ENCODE data around the gene RPA3. TPM values are rescaled to one million over a fixed set of nuclear protein-coding genes. Genes with fewer than 3 reads are reported as not detected.

Gene RPA3
- total and polyA plus RNA-seq, 2 of the 13 experiments (the other 11 are each of a cell fraction or from before 2014, with no cell fraction given) = 38.3 to 154 TPM

DNA sequence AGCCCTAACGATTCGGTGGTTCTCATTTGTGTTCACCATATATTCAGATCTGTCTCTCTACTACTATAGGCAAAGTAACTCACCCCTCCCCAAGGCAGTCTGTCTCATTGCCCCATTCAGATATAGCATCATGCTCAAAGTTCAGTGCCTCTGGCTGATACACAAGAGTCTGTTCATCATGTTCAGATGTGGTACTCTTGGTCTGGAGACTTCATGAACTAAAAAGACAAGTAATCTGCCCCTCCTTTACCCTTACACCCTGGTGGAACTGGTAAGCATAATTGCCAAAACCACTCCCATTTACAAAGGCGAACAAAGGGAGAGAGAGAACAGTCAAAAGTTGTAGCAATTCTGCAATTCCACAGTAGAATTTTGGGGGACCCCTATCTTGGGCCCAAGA lies 47.9 kb downstream of the RPA3 start:
- Histone ChIP-seq H3K36me3 (replicated peaks in 1 of 2; ENCODE audit: control insufficient read depth in 1 of 2, insufficient read depth in 2 of 2, low read length in 2 of 2) (peaks cover under 1 to 2% of the 10 kb centered on the region in 2 experiments; a peak in 2 of 5 replicates), H3K9me3 (ENCODE audit: low read length) (no peaks in the 10 kb centered on the region), H2AFZ (ENCODE audit: low read length) (no peak overlapping the region), H3K4me3 (replicated peaks in 1 of 3; ENCODE audit: insufficient read depth in 1 of 3, low read depth in 2 of 3, low read length in 3 of 3) (no peak overlapping the region), H3K4me2 (ENCODE audit: low read depth, low read length) (no peak overlapping the region), H4K20me1 (ENCODE audit: insufficient read depth, low read length) (no peaks in the 10 kb centered on the region), H3K79me2 (ENCODE audit: insufficient read depth, low read length) (peaks cover 4% of the 10 kb centered on the region), H3K27ac (ENCODE audit: extremely low read length, insufficient read depth, low read length) (no peak overlapping the region), H3K9ac (ENCODE audit: insufficient read depth, low read depth, low read length) (no peak overlapping the region), H3K27me3 (ENCODE audit: control insufficient read depth in 1 of 2, insufficient read depth in 2 of 2, low read length in 2 of 2) (no peaks in the 10 kb centered on the region), H3K4me1 (ENCODE audit: insufficient read depth, low read length) (no peaks in the 10 kb centered on the region)
- 90% methylated on average over 3 of the region's 3 CpGs for WGBS (ENCODE audit: low lambda C conversion rate)
- DNase-seq (ENCODE audit: low spot score) (no peak), FAIRE-seq (no peak), ATAC-seq (no peak)
- in situ Hi-C loops (cut with HindIII; ENCODE audit: extremely low pct_ligation_motif_present, low pct_unique_long_range_greater_than_20kb) (loop anchor here (25.0 kb wide), 1 partner anchor 542 kb away; no protein-coding TSS in a partner anchor), intact Hi-C loops (cut with micrococcal nuclease; ENCODE audit: unreplicated experiment) (loop anchor here (10.0 kb wide), 1 partner anchor 244 kb away; no protein-coding TSS in a partner anchor)
- CTCF ChIA-PET (ENCODE audit: low intra/inter-chr PET ratio, low total read pairs) = no interaction called here
- BruUV-seq (replicated peaks) = no TSS peak
- POLR2A ChIA-PET = no interaction called here
- TF ChIP-seq, protein P1, sequence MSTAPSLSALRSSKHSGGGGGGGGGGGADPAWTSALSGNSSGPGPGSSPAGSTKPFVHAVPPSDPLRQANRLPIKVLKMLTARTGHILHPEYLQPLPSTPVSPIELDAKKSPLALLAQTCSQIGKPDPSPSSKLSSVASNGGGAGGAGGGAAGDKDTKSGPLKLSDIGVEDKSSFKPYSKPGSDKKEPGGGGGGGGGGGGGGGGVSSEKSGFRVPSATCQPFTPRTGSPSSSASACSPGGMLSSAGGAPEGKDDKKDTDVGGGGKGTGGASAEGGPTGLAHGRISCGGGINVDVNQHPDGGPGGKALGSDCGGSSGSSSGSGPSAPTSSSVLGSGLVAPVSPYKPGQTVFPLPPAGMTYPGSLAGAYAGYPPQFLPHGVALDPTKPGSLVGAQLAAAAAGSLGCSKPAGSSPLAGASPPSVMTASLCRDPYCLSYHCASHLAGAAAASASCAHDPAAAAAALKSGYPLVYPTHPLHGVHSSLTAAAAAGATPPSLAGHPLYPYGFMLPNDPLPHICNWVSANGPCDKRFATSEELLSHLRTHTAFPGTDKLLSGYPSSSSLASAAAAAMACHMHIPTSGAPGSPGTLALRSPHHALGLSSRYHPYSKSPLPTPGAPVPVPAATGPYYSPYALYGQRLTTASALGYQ (CRISPR knock-in tag; IDR thresholded peaks at IDR 0.05) = no peak
- TF ChIP-seq ISX (CRISPR knock-in tag; conservative IDR thresholded peaks at IDR 0.05) (no peak), BORCS8-MEF2B (CRISPR knock-in tag; IDR thresholded peaks at IDR 0.05) (no peak), SALL2 (CRISPR knock-in tag; IDR thresholded peaks at IDR 0.05) (no peak), ZNF781 (CRISPR knock-in tag; IDR thresholded peaks at IDR 0.05; ENCODE audit: borderline replicate concordance, not compliant biosample characterization) (no peak), MTF1 (CRISPR knock-in tag; IDR thresholded peaks at IDR 0.05) (no peak), ATM (IDR thresholded peaks at IDR 0.05; ENCODE audit: borderline replicate concordance) (no peak), NFYB (CRISPR knock-in tag; IDR thresholded peaks at IDR 0.05) (no peak), NR2F6 (IDR thresholded peaks at IDR 0.05) (no peak), NR2F6 (CRISPR knock-in tag; IDR thresholded peaks at IDR 0.05) (no peak), MBD4 (IDR thresholded peaks at IDR 0.05; ENCODE audit: borderline replicate concordance, low read length) (no peak), PRMT3 (CRISPR knock-in tag; IDR thresholded peaks at IDR 0.05; ENCODE audit: borderline replicate concordance, low read depth) (no peak), NFE2 (CRISPR knock-in tag; IDR thresholded peaks at IDR 0.05) (no peak), ADNP (CRISPR knock-in tag; IDR thresholded peaks at IDR 0.05) (no peak), CEBPB (IDR thresholded peaks at IDR 0.05; ENCODE audit: borderline replicate concordance, low read depth, low read length) (no peak), SKI (IDR thresholded peaks at IDR 0.05; ENCODE audit: partially characterized antibody) (no peak)
- TF ChIP-seq, protein P2, sequence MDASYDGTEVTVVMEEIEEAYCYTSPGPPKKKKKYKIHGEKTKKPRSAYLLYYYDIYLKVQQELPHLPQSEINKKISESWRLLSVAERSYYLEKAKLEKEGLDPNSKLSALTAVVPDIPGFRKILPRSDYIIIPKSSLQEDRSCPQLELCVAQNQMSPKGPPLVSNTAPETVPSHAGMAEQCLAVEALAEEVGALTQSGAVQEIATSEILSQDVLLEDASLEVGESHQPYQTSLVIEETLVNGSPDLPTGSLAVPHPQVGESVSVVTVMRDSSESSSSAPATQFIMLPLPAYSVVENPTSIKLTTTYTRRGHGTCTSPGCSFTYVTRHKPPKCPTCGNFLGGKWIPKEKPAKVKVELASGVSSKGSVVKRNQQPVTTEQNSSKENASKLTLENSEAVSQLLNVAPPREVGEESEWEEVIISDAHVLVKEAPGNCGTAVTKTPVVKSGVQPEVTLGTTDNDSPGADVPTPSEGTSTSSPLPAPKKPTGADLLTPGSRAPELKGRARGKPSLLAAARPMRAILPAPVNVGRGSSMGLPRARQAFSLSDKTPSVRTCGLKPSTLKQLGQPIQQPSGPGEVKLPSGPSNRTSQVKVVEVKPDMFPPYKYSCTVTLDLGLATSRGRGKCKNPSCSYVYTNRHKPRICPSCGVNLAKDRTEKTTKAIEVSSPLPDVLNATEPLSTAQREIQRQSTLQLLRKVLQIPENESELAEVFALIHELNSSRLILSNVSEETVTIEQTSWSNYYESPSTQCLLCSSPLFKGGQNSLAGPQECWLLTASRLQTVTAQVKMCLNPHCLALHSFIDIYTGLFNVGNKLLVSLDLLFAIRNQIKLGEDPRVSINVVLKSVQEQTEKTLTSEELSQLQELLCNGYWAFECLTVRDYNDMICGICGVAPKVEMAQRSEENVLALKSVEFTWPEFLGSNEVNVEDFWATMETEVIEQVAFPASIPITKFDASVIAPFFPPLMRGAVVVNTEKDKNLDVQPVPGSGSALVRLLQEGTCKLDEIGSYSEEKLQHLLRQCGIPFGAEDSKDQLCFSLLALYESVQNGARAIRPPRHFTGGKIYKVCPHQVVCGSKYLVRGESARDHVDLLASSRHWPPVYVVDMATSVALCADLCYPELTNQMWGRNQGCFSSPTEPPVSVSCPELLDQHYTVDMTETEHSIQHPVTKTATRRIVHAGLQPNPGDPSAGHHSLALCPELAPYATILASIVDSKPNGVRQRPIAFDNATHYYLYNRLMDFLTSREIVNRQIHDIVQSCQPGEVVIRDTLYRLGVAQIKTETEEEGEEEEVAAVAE (CRISPR knock-in tag; IDR thresholded peaks at IDR 0.05; ENCODE audit: borderline replicate concordance) = no peak

Data from HepG2 (cell line).